Body of pancreas (tissue), 4 donors: Measurements from ENCODE around the gene FRMPD4.

ENCODE experiments used
- POLR2A ChIP-seq, 3 donors: fragments of 450-650 bp; IDR thresholded peaks; one replicate each; pipeline ENCODE4 v1.6.1; 2016; ENCODE audit warnings: antibody characterized with exemption in 3 of 3, mild to moderate bottlenecking in 2 of 3
- TF ChIP-seq, protein P1 (sequence below), 7 experiments: fragments of 450-650 bp in 4 of 7; fragments of 200-600 bp in 3 of 7; sonication (generic) in 3 of 7; IDR thresholded peaks; one replicate each; pipeline ENCODE4 v1.5.1; 2016 to 2019; ENCODE audit warnings: antibody characterized with exemption in 7 of 7

DNA sequence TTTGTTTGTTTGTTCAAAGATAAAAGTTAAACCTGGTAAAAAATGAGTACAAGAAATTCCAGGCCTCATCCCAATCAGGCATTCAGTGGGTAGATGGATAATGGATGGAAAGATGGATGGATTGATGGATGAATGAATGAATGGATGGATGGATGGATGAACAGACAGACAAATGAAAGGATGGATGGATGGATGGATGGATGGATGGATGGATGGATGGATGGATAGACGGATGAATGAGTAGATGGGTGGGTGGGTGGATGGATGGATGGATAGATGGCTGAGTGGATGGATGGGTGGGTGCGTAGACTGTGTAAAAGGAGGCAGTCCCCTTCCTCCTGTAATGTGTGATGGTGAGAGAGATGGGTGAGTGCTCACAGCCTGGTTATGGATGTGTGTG lies 206.7 kb downstream of the FRMPD4 start:
- no peak for TF ChIP-seq POLR2A (IDR thresholded peaks at IDR 0.05)
- TF ChIP-seq, protein P1, sequence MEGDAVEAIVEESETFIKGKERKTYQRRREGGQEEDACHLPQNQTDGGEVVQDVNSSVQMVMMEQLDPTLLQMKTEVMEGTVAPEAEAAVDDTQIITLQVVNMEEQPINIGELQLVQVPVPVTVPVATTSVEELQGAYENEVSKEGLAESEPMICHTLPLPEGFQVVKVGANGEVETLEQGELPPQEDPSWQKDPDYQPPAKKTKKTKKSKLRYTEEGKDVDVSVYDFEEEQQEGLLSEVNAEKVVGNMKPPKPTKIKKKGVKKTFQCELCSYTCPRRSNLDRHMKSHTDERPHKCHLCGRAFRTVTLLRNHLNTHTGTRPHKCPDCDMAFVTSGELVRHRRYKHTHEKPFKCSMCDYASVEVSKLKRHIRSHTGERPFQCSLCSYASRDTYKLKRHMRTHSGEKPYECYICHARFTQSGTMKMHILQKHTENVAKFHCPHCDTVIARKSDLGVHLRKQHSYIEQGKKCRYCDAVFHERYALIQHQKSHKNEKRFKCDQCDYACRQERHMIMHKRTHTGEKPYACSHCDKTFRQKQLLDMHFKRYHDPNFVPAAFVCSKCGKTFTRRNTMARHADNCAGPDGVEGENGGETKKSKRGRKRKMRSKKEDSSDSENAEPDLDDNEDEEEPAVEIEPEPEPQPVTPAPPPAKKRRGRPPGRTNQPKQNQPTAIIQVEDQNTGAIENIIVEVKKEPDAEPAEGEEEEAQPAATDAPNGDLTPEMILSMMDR (IDR thresholded peaks at IDR 0.05): no peak
